Glomerular endothelial cell (primary cell): ENCODE results near the gene PILRA. TPM values are rescaled to one million over a fixed set of nuclear protein-coding genes. Genes with fewer than 3 reads are reported as not detected.
"Not testable (repeated sequence)": the region's sequence is repeated elsewhere in the genome, so short reads cannot be mapped to it uniquely, and the experiment has no call there.

Experiments used
- DNase-seq: peaks from one replicate; pipeline ENCODE4 v3.0.0-alpha.2; 2011; ENCODE audit warnings: low read depth, low spot score; ENCODE audit errors: extremely low read depth
- total RNA-seq: library from RNA; depleted of rRNA; stranded (reverse); fragments of >200 nt; gene quantifications from 2 replicates; pipeline ENCODE4 v1.2.3, GENCODE V29; 2015

The PILRA gene
- total RNA-seq, 1 donor from 2014 or later = 2.5 TPM

DNA sequence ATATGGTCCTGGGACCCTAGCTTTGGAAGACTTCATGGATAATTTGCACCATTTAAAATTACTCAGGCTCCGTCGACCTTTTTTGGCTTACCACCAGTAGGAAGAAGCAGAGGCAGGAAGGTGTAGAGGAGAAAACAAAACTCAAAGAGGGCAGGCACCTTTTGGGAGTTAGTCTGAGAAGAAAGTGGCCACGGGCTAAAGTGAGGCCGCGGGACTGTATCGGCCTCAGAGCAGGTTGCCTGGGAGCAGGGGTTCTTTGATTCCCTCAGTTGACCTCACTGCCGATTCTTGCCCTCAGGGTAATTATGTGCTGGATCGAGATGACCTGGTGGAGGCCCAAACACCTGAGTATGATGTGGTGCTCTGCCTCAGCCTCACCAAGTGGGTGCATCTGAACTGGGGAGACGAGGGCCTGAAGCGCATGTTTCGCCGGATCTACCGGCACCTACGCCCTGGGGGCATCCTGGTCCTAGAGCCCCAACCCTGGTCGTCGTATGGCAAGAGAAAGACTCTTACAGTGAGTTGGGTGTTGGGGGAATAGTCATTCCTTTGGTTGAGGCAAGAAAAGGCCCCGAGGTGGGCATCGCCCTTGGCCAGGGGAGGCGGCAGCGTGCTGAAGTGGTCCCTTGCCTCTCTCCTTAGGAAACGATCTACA lies 59.5 kb downstream of the PILRA start:
- DNase-seq = no peak

DNA sequence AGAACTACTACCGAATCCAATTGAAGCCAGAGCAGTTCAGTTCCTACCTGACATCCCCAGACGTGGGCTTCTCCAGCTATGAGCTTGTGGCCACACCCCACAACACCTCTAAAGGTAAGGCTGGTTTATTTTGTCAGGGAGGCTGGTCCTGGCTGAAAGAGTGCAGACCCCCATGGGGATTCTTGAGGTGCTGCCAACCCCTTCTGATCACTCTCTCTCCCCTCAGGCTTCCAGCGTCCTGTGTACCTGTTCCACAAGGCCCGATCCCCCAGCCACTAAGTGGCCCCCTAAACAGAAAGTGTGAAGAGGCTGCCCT lies 59.9 kb downstream of the PILRA start:
- no peak for DNase-seq

DNA sequence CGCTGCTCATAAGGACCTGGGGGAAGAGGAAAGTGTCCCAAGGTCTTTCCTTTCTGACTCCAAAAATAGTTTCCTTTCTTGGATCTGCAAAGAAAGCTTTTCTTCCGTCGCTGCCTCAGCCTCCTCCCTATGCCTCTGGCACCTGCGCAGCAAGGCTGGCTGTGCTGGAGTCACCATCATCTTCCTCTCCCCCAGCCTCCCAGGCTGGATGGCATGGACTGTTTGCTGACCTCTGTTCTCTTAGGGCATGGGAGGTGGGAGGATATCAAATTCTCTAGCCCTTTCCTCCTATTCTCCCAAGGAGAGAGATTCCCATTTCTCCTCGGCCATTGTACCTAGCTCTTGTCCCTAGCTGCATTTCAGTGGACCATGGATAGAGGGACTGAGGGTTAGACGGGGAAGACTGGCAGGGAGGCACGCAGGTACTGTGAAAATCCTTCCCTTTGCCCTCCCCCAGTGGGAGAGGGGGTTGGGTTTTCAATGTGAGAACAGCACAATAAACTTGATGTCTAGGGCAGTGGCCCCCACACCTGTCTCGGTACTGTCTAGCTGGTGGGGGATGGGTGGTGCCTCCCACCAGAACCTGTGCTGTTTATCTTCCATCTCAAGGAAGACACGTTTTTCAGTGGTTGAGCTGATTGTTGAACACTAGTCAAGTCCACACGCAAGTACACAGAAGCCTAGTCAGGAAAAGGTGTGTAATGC lies 60.5 kb downstream of the PILRA start:
- no peak for DNase-seq

DNA sequence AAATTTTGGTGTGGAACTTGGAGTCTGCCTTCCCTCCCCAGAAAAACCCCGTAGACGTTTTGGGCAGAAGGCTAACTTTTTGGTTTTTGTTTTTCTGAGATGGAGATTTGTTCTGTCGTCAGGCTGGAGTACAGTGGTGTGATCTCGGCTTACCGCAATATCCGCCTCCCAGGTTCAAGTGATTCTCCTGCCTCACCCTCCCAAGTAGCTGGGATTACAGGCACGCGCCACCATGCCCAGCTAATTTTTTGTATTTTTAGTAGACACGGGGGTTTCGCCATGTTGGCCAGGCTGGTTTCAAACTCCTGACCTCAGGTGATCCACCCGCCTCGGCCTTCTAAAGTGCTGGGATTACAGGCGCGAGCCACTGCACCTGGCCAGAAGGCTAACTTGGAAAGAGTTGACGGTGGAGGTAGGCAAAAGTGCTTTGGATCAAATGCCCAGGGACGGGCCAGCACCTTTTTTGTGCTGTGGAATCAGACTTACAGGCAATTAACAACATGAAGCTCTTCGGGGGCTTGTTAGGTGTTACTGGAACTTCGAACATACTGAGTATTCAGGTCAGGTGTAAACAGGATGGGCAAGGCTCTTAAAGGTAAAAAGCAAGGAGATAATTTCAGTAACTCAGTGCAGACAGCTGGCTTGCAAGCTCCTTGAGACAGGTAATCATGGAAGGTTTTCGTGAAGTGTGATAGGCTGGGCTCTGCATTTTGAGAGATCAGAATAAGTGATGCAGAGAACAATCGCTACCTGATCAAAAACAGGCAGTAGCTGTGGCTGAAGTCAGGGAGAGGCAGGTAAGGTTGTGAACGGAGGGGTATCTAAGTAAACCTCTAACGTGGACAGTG lies 61.2 kb downstream of the PILRA start:
- no peak for DNase-seq

DNA sequence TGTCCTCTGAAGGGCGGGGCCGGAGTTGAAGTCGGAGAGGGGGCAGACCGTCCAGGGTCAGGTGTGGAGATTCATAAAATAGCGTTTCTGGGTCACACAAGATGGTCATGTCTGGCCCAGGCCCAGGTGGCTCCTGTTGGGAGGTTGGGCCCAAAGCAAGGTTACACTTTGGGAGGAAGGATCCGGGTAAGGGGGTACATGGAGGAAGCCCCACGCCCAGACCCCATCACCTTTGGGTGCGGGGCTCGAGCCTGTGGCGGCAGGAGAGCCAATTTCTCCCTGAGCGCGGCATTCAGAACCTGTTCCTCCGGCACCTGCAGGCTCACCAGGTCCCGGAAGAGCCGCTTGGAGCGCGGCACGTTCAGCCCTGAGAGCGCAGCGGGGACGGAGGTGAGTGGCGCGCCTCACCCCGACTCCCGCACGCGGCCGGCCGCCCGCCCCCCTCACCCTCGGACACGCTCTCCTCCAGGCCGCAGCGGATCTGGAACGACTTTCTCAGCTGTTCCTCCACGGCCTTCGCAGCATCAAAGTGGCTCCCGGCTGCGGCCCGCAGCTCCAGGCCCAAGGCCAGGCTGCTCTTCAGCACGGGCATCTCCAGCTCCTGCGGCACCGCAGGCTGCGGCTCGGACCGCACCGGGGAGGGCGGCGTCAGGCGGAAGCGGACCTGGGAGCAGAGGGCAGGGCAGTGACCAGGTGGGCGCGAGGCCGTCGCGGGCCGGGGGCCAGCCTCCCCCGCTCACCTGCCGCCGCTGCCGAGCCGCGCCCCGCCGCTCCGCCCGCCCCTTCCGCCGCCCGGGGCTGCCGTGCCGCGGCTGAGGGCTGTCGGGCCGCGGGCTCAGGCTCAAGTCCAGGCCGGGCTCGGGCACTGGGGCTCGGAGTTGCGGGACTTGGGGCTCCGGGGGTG lies 62.4 kb downstream of the PILRA start:
- DNase-seq = no peak

DNA sequence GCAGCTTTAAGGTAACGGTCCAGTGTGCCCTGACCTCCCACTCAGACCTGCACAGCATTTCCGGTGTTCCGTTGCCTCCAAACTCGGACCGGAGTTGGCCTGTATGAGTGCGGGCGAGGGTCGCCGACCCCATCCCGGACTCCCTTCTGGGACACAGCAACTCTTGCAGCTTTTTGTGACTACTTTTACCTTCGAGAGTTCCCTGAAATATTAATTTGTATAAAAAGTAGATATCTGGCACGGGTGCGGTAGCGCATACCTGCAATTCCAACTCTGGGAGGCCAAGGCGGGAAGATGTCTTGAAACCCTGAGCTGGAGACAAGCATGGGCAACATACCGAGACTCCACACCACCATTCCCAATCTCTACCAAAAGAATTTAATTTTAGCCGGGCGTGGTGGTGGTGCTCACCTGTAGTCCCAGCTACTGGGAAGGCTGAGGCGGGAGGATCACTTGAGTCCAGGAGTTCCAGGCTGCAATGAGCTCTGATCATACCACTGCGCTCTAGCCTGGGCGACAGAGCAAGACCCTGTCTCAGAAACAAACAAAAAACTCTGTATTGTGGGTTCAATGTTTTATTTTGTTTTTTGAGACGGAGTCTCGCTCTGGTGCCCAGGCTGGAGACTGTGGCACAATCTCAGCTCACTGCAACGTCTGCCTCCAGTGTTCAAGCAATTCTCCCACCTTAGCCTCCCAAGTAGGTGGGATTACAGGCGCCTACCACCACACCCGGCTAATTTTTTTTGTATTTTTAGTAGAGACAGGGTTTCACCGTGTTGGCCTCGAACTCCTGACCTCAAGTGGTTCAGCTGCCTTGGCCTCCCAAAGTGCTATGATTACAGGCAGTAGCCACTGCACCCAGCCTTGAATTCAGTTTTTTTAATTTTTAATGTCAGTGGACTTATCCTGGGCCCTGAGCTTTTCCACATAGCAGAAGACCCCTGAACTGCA lies 64.1 kb downstream of the PILRA start:
- DNase-seq = no peak

DNA sequence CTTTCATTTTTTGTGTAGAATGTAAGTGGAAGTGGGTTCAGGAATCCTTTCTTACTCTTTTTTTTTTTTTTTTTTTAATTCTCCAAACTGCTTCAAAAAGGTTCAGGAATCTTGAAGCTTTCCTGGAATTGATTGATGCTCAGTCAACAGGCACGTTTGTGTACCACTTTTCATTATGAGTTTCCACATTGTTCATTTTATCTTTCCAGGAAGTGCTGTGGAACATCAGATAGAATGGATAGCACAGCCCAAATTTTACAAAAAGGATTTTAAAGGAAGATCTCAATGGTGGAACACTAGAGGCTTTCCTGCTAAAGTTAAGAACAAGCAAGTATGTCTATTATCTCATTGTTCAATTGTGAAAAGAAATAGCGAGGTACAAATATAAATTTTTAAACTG lies 64.9 kb downstream of the PILRA start:
- no peak for DNase-seq

DNA sequence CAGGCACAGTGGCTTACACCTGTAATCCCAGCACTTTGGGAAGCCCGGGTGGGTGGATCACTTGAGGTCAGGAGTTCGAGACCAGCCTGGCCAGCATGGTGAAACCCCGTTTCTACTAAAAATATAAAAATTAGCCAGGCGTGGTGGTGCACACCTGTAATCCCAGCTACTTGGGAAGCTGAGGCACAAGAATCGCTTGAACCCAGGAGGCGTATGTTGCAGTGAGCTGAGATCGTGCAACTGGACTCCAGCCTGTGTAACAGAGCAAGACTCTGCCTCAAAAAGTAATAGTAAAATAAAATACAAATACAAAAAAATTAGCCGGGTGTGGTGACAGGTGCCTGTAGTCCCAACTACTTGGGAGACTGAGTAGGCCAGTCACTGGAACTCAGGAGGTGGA lies 65.4 kb downstream of the PILRA start:
- not testable (repeated sequence) for DNase-seq

DNA sequence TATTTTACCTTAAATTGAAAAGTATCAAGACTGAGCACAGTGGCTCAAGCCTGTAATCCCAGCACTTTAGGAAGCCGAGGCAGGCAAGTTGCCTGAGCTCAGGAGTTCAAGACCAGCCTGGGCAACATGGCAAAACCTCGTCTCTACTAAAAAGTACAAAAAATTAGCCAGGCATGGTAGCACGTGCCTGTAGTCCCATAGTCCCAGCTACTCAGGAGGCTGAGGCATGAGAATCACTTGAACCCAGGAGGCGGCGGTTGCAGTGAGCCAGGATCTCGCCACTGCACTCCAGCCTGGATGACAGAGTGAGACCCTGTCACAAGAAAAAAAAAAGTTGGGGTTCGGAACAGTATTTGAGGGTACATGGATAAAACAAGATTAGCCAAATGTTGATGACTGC lies 66.0 kb downstream of the PILRA start:
- not testable (repeated sequence) for DNase-seq

DNA sequence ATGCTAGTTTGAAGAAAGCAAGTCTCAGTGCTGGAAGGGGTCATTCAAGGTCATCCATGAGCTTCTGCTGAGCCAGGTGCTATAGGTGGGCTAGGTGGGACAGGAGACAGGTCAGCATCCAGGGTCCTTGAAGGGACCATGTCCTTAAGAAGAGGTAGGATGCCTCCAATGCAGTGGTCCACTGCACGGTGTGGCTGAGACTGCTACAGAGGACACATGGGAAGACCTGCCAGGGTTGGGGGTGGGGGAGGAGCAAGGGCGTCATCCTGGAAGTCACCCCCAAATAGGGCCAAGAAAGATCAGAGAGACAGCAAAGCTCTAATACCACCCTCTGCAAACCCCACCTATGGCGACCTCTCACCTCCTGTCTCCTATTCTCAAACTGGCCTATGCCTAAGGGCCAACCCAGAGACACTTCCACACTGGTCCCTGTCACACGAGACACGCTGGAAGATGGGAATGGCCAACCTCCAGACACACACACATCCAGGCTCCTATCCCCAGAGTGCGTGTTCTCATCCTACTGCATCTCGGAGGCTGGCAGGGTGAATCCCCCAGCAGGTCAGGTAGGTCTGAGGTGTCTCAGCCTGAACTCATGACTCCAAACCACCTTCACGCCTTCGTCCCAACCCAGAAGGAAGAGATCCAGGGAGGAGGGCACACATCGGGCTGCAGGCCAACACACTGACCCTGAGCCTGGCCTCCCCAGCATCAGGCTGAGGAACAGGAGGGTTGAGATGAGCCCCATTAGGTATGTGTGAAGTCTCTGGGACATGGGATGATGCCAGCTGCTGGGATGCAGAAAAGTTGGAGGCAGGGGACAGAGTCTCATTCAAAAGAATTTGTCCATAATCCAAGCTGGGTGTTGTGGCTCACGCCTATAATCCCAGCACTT lies 68.6 kb downstream of the PILRA start:
- no peak for DNase-seq

DNA sequence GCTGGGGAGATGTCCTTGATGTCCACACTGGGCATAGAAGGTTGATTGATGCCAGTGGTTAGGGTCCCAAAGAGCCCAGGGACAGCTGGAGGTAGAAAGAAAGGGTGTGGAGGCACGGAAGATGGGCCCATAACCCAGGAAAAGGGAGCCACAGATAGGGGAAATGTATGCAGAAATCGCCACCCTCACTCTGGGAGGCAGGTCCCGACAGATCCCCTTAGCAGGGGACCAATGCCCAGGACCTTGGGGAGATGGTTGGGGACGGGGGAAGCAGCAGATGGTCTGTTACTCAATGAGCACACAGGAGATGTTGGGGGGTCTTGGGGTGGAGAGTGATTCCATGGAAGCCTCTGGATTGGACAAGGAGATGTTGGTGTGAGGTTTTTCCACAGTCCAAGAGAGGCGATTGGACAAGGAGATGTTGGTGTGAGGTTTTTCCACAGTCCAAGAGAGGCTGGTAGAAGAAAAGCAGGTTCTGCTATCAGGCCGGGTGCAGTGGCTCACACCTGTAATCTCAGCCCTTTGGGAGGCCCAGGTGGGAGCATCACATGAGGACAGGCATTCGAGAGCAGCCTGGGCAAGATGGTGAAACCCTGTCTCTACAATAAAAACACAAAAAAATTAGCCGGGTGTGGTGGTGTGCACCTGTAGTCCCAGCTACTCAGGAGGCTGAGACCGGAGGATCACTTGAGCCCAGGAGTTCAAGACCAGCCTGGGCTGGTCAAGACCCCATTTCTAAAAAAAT lies 70.0 kb downstream of the PILRA start:
- DNase-seq = no peak

DNA sequence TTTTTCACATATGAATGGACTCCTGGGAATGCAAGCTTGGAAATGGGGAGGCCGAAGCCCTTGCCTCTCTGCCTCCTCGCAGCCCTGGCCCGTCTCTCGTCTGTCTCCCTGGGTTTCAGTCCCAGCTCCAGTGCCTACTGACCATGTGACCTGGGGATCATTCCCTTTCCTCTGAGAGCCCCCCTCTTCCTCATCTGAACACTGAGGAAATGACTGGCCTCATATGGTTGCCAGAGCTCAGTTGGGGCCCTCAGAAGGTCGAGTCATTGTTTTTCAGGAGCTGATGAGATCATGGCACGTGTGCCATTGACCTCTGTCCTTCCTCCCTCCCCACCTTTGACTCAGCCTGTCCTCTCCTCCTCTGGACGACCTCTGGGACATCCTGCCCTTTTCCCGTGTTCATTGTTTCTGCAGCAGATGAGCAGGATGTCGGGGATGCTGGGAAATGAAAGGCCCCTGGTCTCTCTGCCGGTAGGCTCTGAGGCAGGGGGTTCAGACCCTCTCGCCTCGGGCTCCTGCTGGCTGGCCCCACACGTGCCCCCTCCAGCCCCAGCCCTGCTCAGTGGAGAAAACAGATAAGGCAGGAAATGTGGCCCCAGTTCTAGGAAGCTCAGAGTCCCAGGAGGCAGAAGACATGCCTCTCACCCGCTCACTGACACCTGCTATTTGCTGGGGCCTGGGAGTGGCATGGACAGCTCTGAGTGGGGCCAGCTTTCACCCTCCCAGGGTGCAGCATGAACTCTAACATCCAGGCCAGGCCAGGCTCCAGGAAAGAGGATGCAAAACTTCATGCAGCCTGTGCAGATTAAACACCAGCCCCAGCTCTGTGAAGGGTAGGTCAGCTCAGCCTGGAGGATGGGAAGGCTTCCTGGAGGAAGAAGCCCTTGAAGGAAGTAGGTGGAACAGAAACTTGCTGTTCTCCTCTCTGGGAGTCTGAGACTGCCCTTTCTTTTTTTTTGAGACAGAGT lies 71.3 kb downstream of the PILRA start:
- peak; percentile 94 for DNase-seq

DNA sequence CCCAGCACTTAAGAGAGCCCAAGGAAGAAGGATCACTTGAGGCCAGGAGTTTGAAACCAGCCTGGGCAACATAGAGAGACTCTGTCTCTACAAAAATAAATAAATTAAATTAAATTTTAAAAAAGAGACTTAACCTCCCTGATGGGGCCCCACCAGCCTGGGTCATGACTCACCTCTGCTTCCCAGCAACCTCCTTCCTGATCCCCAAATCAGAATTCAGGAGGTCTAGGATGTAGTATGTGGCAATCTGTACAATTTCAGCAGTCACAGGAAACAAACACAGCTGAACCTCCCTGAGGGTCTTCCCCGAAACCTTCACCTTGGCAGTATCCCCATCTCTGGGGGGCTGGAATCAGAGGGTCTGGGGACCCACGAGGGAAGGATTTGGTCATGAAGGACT lies 72.8 kb downstream of the PILRA start:
- DNase-seq = no peak

DNA sequence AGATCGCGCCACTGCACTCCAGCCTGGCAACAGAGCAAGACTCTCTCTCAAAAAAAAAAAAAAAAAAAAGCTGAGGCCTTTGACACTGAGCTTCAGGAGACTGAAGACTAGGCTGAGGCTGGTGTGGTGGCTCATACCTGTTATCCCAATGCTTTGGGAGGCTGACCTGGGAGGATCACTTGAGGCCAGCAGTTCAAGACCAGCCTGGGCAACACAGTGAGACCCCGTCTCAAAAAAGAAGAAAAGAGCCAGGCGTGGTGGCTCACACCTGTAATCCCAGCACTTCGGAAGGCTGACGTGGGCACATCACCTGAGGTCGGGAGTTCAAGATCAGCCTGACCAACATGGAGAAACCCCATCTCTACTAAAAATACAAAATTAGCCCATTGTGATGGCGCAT lies 74.1 kb downstream of the PILRA start:
- DNase-seq = not testable (repeated sequence)

DNA sequence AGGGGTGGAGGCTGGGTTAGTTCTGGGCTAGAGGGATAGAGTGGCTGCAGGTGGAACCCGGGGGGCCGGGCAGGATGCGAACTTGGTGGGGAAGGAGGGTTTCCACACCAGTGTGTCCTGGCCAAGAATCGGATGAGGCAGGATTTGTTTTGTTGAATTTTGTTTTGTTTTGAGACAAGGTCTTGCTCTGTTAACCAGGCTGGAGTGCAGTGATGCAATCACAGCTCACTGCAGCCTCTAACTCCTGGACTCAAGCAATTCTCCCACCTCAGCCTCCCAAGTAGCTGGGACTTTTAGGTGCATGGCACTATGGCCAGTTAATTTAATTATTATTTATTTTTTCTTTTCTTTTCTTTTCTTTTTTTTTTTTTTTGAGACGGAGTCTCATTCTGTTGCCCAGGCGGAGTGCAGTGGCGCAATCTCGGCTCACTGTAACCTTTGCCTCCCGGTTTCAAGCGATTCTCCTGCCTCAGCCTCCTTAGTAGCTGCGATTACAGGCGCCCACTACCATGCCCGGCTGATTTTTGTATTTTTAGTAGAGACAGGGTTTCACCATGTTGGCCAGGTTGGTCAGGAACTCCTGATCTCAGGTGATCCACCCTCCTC lies 76.0 kb downstream of the PILRA start:
- DNase-seq = no peak
